Stimulated activated CD8-positive, alpha-beta memory T cell treated with anti-CD3 and anti-CD28 coated beads, Interleukin-12 subunit alpha, Interleukin-12 subunit beta, amount 100 ng/mL, for 4 hours (primary cell): ENCODE results near the gene PTPRCAP.

Source experiments
- DNase-seq: peaks from one replicate; pipeline ENCODE4 v3.0.0-alpha.2; 2020; ENCODE audit warnings: low read depth

Gene PTPRCAP

GRCh38 chr11:67423891-67424613, 13.4 kb downstream of the PTPRCAP start:
- no peak for DNase-seq

GRCh38 chr11:67423466-67423865, 14.0 kb downstream of the PTPRCAP start:
- DNase-seq, result no peak

- DNase-seq, result no peak
Measured at GRCh38 chr11:67422891-67423290, 14.6 kb downstream of the PTPRCAP start.

DNA sequence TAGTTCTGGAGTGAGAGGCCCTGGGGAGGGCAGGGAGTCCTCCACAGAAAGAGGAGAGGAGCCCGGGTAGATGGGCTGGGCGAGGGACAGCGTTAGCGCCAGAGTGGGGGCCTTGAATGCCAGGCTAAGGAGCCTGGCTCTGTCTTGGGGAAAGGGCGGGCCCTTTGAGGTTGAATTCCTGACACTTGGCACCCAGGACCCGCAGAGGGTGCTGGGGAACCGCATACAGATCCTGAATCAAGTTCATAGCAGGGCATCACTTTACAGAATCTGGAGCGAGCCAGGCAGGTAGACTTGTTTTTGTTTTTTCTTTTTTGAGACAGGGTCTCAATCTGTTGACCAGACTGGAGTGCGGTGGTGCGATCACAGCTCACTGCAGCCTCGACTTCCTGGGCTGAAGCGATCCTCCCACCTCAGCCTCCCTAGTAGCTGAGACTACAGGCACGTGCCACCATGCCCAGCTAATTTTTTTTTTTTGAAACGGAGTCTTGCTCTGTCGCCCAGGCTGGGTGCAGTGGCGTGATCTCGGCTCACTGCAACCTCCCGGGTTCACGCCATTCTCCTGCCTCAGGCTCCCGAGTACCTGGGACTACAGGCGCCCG, 16.0 kb downstream of the PTPRCAP start:
- DNase-seq, result no peak

DNA sequence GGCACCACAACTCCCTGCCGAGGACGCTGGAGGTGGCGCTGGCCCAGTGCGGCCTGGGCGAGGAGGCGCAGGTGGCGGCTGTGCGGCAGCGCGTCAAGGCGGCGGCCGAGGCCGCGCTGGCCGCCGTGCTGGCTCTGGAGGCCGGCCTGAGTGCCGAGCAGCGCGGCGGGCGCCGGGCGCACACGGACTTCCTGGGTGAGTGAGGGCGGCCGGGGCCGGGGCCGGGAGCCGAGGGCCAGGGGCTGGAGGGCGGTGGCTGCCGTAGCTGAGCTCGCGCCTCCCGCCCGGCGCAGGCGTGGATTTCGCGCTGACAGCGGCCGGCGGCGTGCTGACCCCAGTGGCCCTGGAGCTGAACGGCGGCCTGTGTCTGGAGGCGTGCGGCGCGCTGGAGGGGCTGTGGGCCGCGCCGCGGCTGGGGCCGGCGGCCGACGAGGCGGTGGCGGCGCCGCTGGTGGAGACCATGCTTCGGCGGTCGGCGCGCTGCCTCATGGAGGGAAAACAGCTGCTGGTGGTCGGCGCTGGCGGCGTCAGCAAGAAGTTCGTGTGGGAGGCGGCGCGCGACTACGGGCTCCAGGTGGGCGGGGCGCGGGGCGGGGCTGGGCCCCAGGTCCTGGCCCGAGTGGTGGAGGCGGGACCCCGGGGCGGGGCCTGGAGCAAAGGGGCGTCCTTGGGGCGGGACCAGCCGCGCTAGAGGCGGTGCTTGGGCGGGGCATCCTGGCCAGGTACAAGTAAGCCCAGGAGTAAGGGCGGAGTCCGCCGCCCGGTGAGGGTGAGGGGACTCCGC, 16.6 kb downstream of the PTPRCAP start:
- peak; percentile 99 for DNase-seq

GRCh38 chr11:67420147-67420645, 17.3 kb downstream of the PTPRCAP start:
- no peak for DNase-seq

GRCh38 chr11:67419325-67420049, 18.0 kb downstream of the PTPRCAP start:
- no peak for DNase-seq

DNA sequence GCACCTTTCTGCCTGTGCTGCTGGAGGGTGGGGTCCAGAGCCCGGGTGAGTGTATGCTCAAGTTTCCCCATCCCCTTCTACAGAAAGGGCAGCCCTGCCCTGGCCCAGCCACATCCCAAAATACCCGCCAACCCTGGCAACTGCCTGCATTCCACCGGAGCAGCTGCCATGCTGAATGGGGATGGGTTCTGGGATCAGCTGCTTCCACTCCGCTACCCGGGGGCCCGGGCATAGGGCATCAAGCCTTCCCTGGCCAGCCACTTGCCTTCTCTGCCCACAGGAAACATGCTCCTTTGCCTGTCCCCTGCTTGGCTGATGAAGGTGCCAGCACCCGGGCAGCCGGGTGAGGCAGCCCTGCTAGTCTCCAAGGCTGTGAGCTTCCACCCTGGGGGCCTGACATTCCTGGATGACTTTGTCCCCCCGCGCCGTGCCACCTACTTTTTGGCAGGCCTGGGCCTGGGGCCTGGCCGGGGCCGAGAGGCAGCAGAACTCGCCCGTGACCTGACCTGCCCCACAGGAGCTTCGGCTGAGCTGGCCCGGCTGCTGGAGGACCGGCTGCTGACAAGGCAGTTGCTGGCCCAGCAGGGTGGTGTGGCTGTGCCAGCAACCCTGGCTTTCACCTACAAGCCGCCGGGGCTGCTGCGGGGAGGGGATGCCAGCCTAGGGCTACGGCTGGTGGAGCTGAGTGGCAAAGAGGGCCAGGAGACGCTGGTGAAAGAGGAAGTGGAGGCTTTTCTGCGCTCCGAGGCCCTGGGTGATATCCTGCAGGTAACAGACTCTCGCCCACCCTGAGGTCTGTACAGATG, 18.8 kb downstream of the PTPRCAP start:
- DNase-seq, result no peak

GRCh38 chr11:67417425-67417824, 20.1 kb downstream of the PTPRCAP start:
- no peak for DNase-seq

- peak; percentile 60 for DNase-seq
Measured at GRCh38 chr11:67416416-67417335, 20.8 kb downstream of the PTPRCAP start.

DNA sequence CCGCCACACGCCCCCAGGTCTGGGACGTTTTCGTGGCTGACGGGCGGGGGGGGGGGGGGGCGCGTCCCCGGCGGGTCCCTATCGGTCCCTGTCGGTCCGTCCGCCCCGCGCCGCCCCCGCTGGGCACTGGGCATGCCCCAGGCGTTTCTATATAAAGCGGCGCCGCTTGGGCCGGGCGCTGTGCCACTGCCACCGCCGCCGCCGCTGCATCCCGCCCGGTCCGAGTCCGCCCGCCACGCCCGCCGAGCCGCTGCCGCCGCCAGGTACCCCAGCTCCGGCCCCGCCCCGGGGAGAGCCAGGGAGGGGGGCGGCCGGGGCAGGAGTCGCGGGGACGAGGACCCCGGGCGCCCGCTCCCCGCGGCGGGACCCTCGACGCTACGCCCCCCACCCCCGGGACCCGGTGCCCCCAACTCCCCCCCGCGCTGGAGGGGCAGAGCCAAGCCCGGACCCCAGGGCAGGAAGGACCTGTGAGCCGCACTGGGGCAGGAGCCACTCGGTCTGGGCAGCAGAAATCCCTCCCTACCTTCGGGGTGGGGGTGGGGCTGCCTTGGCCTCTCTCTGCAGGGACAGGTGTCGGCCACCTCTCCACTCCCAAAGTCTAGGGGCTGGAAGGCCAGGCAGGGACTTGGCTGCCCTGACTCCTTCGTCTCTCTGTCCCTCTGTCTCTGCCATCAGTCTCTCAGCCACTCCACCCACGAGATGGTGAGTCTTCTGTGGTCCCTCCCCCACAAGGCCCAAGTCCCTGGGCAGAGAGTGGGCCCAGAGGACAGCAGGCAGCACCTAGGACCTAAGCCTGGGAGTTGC, 21.8 kb downstream of the PTPRCAP start, which contains the start of gene CARNS1:
CARNS1 (plus strand) TSS at position 178 of the 804 bp plus-strand sequence; CDS start at position 700, 522 bp downstream.
- no peak for DNase-seq

- no peak for DNase-seq
Measured at GRCh38 chr11:67413266-67413849, 24.1 kb downstream of the PTPRCAP start.

DNA sequence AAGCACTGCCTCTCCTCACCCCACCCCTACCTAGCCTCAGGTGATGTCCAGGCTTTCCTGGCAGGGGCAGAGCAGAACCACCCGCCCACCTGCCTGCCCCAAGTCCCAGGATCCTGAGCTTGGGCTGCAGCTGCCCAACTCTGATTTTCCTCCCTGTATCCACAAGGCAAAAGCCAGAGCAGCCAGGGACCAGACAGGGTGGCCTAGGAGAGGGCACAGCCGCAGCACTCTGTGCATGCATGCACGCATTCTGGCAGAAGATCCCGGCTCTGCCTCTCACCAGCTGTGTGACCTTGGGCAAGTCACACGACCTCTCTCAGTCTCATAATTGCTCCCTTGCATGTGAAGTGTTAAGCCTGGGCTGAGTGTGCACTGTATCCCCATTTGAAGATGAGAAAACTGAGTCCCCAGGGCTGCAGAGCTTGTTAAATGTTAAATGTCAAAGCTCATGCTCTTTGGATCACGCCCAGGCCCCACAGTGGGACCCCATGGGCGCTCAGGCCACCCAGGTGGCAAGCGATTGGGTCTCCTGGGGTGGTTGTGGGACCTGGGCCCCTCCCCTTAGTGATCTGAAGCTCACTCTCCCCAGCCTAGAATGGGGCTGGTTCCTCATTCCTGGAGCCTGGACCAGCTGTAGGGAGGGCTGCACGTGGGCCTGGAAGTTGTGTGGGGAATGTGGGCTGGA, 24.8 kb downstream of the PTPRCAP start:
- DNase-seq, result no peak

GRCh38 chr11:67411785-67412152, 25.7 kb downstream of the PTPRCAP start:
- no peak for DNase-seq

- DNase-seq, result no peak
Measured at GRCh38 chr11:67410984-67411784, 26.3 kb downstream of the PTPRCAP start.

GRCh38 chr11:67410369-67410831, 27.1 kb downstream of the PTPRCAP start:
- no peak for DNase-seq

GRCh38 chr11:67409781-67410368, 27.6 kb downstream of the PTPRCAP start:
- no peak for DNase-seq
